Ammon's horn (tissue), 1 donor: ENCODE measurements around the gene RPTOR.
"Not testable (repeated sequence)": the region's sequence is repeated elsewhere in the genome, so short reads cannot be mapped to it uniquely, and the experiment has no call there.

Experiments used
- DNase-seq: peaks from one replicate; pipeline ENCODE4 v3.0.0-alpha.2; 2016; ENCODE audit warnings: low spot score

The RPTOR gene

DNA sequence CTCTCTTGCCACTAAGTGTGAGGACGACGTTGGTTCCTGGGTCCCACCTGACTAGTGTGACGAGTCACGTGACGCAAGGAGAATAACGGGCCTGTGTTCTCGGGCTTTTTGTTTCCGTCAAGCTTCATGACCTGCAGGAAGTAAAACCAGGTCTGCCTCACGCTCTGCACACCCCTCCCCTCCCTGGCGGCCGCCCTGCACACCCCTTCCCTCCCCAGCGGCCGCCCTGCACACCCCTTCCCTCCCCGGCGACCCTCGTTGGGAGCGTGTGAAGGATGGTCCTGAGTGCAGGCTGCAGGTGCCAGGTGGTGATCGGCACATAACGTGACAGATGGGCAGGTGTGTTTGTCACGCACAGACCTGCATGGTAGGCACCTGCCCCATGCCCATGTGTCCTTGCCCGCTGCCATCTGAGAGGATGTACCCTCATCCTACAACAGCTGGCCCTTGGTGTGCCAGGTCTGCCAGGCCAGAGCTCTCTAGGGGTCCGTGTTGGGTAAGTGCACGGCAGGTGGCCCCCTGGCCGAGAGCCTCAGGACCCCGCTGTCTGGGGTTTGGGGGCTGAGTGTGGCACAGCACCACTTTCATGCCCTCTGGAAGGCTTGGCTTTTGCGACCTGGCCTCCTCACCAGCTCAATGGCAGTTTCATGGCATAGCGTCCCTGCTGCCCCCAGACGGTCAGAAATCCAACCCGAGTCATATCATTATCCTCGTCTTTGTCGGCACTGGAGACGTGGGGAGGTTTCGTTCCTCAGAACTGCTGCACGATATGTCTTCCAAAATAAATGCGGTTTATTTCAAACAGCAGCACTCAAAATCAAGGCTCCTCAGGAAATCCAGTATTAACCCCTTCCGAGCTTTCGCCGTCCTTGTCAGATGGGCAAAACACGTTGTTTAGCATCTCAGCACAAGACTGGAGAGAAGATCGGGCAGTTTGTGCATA lies 255.2 kb downstream of the RPTOR start:
- no peak for DNase-seq

DNA sequence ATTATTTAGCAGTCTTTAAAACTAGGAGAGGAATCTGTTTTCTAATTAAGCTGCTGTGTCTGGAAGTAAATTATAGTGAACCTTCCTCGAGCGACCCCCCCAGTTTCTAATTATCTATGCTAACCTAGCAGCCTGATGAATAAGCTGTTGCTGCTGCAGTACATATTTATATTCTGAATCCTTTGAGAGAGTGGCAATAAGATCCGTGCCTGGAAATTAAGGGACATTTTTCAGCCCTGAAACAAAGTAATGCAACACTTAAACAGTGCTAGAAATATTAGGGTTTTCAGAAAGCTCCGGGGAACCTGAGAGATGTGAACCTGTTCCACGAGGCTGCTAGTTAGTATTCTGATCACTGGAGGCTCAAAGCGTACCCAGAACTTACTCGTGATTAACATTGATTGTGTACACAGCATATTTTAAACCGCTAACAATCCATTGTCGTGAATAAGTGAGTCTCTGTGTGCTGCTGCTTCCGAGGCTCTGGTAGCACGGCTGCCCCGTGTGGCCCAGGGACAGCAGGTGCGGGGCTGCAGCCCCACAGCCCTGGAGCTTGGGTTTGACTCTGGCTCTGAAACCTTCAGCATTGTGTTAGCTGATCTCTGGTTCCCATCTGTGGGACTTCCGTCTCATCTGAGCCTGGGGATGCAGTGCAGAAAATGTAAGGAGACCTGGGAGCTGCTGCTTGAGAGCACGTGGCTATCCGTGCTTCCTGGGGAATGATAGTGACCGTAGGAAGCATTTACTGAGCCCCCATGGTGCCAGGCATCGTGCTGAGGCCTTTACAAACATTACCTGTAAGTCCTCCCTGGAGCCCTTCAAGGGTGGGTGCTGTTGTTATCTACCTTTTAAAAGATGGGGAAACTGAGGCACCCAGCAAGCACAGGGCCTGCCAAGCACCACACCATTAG lies 256.1 kb downstream of the RPTOR start:
- peak; percentile 49 for DNase-seq

GRCh38 chr17:80802626-80803450 lies 258.2 kb downstream of the RPTOR start:
- no peak for DNase-seq

GRCh38 chr17:80803451-80804428 lies 259.1 kb downstream of the RPTOR start:
- DNase-seq = no peak

GRCh38 chr17:80804466-80804865 lies 259.8 kb downstream of the RPTOR start:
- no peak for DNase-seq

GRCh38 chr17:80805032-80805751 lies 260.6 kb downstream of the RPTOR start:
- DNase-seq = no peak

GRCh38 chr17:80807014-80807413 lies 262.4 kb downstream of the RPTOR start:
- no peak for DNase-seq

GRCh38 chr17:80807882-80808281 lies 263.2 kb downstream of the RPTOR start:
- DNase-seq = no peak

GRCh38 chr17:80811181-80812105 lies 266.8 kb downstream of the RPTOR start:
- DNase-seq = no peak

- DNase-seq = no peak
Measured at GRCh38 chr17:80812362-80813088, 267.9 kb downstream of the RPTOR start.

DNA sequence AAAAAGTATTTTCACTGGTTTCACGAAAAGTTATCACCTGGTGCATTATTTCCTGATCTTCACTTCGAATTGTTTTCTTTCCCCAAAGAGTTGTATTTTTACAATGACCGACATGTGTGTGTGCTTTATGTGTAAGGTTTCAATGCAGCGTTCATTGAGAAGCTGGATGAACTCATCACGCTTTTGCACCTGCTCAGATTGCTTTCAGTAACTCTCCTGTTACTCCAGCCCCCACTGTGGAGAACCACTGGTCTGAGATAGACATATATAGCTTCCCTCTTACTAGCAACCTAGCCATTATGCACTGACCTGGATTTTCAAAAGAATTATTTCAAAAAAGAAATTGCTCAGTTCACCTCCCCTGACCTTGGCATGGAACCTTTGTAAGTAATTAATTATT lies 268.7 kb downstream of the RPTOR start:
- DNase-seq = no peak

DNA sequence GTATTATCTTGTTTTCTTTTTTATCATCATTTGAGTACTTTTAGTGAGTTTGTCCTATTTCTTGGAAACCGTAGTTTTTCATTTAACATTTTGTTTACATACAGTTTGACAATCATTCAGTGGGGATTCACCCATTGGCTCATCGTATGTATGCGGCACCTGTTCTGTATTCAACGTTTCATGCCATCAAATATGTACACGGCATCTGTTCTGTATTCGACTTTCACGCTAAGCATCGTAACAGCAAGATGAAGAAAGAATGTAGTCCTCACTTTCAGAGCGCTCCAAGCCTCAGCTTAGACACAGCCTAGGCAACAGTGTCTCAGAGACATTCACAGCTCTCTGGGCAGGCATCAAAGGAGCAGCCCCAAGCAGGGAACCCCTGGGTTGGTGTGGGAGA lies 269.9 kb downstream of the RPTOR start:
- no peak for DNase-seq

DNA sequence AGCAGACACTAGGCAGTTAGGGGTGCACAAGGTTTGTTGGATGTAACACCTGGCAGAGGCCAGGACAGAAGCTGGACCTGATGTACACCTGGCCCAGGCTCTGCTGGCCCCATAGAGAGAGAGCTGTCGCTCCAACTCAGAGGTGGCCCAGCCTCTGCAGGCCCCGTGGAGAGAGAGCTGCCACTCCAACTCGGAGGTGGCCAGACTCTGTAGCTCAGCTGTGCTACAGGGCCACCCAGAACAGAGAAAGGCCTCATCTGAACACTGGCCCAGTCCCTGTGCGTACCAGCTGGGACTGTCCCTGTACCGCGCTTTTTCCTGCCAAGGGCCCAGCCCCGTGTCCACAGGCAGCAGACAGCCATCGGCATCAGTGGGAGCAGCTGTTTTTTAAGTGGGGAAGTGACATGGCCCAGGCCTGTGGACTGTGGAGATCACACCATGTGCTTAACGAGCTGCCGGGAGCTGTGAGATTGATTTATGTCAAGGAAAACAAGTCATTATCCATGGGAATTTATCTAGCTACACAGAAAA lies 270.6 kb downstream of the RPTOR start:
- DNase-seq = no peak

DNA sequence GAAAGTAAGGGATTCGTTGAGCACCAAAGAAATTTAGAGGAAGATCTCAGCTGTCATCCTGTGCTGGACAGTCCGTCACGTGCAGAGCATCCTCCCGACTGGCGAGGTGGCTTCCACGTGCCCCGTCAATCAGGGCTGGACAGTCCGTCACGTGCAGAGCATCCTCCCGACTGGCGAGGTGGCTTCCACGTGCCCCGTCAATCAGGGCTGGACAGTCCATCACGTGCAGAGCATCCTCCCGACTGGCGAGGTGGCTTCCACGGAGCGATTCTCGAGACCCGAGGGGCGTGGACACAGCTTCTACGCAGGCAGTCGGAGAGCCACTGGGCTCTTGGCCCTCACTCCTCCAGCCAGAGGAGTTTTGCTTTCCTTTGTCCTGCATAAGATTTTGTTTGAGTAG lies 271.1 kb downstream of the RPTOR start:
- not testable (repeated sequence) for DNase-seq

- DNase-seq = no peak
Measured at GRCh38 chr17:80816241-80817103, 271.8 kb downstream of the RPTOR start.

- DNase-seq = no peak
Measured at GRCh38 chr17:80817321-80817845, 272.7 kb downstream of the RPTOR start.

DNA sequence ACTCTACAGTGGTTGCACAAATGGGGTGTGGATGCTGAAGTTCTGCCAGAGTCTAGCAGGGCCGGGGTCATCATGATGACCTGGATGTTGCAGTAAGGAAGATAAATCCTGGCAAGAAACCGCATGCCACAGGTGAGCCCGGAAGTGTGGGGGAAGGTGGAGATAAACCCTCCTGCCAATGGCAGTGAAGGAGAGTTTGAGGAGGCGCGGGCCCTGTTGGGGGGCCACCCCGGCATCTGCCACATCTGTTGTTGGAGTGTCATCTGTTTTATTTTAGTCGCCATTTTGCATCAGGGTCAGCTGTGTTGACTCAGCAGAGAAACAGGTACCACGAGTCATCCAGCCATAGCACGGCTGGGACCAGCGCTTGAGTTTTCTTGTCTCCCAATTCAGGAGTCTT lies 273.2 kb downstream of the RPTOR start:
- no peak for DNase-seq
